Left hindlimb (tissue), 1 donor: ENCODE measurements around the gene VAMP1.

Experiments used
- DNase-seq: peaks from one replicate; pipeline ENCODE4 v3.0.0-alpha.2; 2018

VAMP1 gene

DNA sequence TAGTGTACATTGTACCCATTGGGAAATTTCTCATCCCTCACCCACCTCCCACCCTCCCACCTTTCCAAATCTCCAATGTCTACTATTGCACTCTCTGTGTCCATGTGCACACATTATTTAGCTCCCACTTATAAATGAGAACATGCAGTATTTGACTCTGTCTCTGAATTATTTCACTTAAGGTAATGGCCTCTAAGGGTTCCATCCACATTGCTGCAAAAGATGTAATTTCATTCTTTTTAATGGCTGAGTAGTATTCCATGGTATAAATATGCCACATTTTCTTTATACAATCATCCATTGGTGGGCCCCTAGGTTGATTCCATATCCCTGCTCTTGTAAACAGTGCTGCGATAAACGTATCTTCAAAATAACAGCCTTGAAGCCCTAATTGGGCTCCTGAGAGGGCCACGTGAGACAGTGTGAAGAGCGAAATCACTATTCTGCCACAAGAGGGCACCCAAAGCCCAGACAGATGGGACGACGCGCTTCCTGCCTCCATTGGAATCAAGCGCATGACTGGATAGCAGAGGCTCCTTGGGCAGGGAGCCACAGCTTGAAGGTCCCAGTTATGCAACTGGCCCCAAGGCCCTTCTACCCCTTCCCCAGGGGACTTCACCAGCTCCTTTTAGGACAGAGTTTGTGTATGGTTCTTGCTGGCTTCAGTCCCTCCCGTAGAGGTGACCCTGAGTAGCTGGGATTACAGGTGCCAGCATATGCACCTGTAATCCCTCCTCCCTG, 47.0 kb downstream of the VAMP1 start:
- peak; percentile 78 for DNase-seq

DNA sequence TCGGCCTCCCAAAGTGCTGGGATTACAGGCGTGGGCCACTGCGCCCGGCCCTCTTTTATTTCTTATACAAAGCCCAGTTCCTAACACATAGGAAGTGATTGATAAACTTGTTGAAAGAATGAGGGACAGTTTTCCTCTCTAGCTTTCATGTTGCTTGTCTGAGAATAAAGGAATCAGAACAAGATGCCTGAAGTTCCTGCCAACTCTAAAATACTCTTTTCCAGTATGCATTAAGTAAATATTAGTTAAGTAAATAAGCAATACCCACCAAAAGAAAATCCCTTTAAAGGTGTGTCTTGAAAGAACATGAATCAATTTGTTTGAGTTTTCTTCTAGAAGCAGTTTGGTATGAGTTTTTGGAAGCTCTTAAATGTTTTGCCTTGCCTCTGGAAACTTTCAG, 50.1 kb downstream of the VAMP1 start:
- DNase-seq, result no peak

DNA sequence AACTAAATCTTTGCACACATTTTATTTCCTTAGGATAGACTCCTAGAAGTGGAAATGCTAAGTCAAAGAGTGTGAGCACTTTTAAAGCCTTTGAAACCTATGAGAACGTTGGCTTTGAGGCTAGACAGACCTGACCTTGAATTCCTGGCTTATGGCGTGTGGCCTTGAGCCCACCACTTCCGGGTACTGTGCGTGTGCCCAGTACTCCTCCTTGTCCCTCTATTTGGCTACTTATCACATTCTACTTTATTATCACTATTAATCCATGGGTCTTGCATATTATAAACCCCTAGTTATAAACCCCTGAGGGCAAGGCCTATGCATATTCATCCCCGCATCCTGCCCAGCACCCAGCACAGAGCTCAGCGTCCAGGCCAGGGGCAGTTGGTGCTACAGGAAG, 51.7 kb downstream of the VAMP1 start:
- DNase-seq, result no peak

DNA sequence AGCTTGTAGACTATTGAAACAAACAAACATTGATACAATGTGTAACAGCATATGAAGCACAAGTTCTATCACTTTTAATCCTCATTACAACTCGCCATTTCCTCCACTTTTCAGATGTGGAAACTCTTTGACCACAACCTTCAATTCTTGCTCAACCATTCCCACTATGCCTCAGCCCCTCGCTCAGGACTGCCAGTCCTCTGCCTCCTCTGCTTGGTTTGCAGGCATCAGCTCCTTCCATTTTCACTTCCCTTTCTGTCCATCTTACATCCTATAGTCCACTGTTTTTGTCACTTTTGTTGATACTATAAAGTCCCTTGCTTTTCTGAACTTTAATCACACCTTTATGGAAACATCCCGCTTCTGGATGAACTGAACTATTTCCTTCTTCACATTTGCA, 53.9 kb downstream of the VAMP1 start:
- DNase-seq, result no peak
